Ectodermal cell (in vitro differentiated cells): ENCODE results near the gene LAMB1.

Experiments
- H3K27ac ChIP-seq: 2 replicates; pipeline ENCODE4 v1.7.0; 2013; ENCODE audit warnings: mild to moderate bottlenecking, low read depth, low read length; ENCODE audit not compliant: insufficient read depth, poor library complexity, severe bottlenecking
- H3K27me3 ChIP-seq: 2 replicates; pipeline ENCODE4 v1.7.0; 2013; ENCODE audit warnings: mild to moderate bottlenecking, low read length; ENCODE audit not compliant: insufficient read depth, control insufficient read depth, poor library complexity, severe bottlenecking
- H3K36me3 ChIP-seq: one replicate; pipeline ENCODE4 v1.7.0; 2013; ENCODE audit warnings: low read length; ENCODE audit not compliant: control insufficient read depth, insufficient read depth
- H3K4me1 ChIP-seq: one replicate; pipeline ENCODE4 v1.7.0; 2013; ENCODE audit warnings: low read length; ENCODE audit not compliant: control insufficient read depth, insufficient read depth
- H3K4me3 ChIP-seq: 2 replicates; pipeline ENCODE4 v1.7.0; 2013; ENCODE audit warnings: low read depth, low read length, control low read depth; ENCODE audit not compliant: insufficient read depth
- H3K9me3 ChIP-seq: 2 replicates; pipeline ENCODE4 v1.7.0; 2013; ENCODE audit warnings: mild to moderate bottlenecking, low read length, moderate library complexity; ENCODE audit not compliant: control insufficient read depth
- WGBS, 2 experiments: methylation state at CpG; one replicate each; pipeline ENCODE4 v1.1.7; 2013; ENCODE audit warnings: missing lambda C conversion rate in 2 of 2; 5-methylcytosine and 5-hydroxymethylcytosine counted together

LAMB1 gene

DNA sequence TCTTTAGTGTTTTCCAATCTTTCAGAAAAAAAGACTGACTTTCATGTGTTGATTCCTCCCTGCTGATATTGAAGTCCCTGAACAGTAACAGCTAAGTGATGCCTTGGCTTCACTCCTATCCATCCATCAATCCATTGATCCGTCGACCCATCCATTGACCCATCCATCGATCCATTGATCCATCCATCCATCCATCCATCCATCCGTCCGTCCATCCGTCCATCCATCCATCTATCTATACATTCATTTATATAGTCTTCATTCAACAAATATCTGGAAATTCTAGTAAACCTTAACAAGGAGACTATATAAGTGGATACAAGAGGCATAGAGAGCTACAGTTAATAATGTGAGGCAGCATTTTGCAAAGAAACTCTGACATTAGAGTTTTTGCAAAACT lies 21.6 kb upstream of the LAMB1 start:
- Histone ChIP-seq H3K9me3 (no peaks in the 10 kb centered on the region), H3K4me1 (no peaks in the 10 kb centered on the region), H3K27me3 (no peaks in the 10 kb centered on the region), H3K27ac (no peak overlapping the region), H3K4me3 (no peak overlapping the region), H3K36me3 (no peaks in the 10 kb centered on the region)
- WGBS, 2 experiments: 93 to 96% methylated on average over 6 of the region's 6 CpGs

DNA sequence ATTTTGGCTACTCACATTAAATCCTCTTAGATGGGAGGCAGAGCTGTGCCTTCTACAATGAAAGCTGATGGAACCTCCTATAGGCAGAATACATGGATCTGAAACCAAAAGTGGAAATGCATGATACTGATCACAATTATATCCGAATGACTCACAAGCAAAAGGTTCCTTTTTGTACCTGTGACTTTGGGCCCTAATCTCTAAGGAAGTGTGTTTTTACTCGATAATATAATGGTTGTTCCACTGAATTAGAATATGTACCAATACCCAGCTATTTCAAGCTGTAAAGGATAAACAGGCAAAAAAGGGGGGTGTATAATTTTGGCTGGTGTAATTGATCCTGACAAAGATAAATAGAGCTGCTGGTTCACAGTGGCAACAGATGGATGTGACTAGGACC lies 17.6 kb upstream of the LAMB1 start:
- Histone ChIP-seq H3K4me1 (no peaks in the 10 kb centered on the region), H3K27me3 (no peaks in the 10 kb centered on the region), H3K4me3 (no peak overlapping the region), H3K36me3 (no peaks in the 10 kb centered on the region), H3K27ac (no peak overlapping the region), H3K9me3 (no peaks in the 10 kb centered on the region)
- WGBS, 2 experiments: 93 to 100% methylated on average over 2 of the region's 2 CpGs

DNA sequence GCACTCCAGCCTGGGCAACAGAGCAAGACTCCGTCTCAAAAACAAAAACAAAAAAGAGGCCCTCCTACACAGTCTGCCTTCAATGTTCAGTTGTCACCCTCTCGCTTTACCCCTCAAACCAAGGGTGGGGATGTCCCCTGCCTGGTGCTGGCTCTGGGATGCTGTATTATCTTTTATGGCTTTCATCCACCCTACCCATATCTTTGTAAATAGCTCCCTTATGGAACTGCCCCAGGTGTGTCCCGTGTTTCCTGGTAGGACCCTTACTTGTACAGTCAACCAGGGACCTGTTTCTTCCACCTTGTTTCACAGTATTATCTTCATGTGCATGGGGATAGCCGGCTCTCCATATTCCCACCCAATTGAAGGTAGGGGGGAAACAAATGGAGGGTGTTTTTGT lies 15.7 kb upstream of the LAMB1 start:
- Histone ChIP-seq H3K36me3 (no peaks in the 10 kb centered on the region), H3K4me3 (no peak overlapping the region), H3K4me1 (no peaks in the 10 kb centered on the region), H3K27ac (no peak overlapping the region), H3K27me3 (no peaks in the 10 kb centered on the region), H3K9me3 (no peaks in the 10 kb centered on the region)
- WGBS, 2 experiments: 92 to 97% methylated on average over 4 of the region's 4 CpGs

DNA sequence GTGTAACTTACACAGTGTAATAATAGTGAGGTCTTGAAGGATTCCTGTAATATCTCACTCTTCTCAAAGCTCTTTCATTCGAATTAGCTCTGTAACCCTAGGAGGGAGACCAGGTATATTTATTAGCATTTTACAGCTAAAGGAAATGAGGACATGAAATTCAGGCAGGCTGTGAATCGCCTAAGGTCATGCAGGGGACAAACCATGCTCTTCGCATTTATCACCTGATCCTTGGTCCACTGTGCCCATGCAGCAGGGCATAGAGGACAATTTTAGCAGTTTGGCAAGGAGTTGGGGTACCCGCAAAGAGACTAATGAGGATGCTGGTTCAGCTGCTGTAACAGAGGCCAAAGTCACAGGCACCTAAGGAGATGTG lies 14.8 kb upstream of the LAMB1 start:
- H3K4me1 ChIP-seq: no peaks in the 10 kb centered on the region
- 86 to 91% methylated on average over 4 of the region's 4 CpGs for WGBS, 2 experiments
- H3K27ac ChIP-seq: no peak overlapping the region
- no peaks in the 10 kb centered on the region for H3K36me3 ChIP-seq
- no peaks in the 10 kb centered on the region for H3K27me3 ChIP-seq
- no peaks in the 10 kb centered on the region for H3K9me3 ChIP-seq
- no peak overlapping the region for H3K4me3 ChIP-seq

DNA sequence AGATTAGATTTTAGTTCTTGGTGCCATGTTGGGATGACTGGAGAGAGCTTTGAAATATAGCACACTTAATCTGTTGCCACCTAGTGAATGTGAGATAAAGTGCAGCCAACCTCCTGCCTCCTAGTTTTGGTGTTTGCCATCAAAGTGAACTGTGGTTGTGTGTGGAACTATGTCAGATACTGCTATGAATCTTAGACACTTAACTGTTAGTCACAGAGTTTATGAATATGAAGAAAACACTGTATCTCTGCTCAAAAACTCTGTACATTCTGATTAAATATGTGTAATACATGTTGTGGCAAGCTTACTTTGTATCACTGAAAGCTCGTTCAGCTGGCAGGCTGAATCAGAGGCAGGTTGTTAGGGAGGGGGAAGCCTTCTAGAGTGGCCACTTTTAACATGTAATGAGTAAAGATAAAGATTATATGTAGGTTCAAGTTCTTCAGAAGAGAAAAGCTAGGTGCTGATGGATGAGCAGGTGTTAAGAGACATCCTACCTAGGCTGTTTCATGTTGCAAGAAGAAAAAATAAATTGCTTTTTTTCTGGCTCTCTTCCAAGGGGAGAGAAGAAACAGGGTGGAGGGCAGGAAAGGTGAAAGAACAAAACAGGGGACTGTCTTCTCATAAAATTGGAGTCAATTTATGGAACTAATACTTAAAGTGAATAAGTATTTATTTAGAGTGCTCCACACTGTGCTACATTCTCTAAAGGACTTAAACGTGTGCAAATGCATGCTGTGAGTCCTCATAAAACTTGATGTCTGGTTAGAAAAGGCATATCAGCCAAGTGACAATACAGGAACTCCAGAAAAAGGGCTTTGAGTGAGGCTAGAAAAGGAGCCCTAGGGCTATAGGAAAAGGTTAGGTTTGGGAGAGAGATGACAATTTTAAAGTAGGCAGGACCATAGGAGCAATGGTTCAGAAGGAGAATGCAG lies 14.1 kb upstream of the LAMB1 start:
- Histone ChIP-seq H3K4me1 (no peaks in the 10 kb centered on the region), H3K4me3 (no peak overlapping the region), H3K36me3 (no peaks in the 10 kb centered on the region), H3K9me3 (no peaks in the 10 kb centered on the region), H3K27ac (no peak overlapping the region), H3K27me3 (no peaks in the 10 kb centered on the region)
- WGBS, 2 experiments: 92 to 95% methylated on average over 2 of the region's 2 CpGs

DNA sequence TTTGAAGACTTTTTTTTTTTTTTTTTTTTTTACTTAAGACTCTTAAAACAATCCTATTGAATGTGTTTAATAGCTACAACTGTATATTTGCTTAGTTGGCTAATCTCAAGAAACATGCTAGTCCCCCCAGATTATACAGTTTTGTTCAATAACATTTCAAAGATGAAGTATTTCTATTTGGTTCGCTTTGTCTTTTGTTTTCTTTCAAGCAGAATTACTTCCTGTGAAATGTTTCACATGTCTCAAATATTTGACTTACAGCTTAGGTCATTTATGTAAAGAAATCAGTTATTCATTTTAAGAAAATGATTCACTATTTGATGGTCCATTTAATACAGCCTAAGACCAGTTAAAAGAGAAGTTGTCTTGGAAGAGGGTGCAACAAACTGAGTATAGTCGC lies 12.8 kb upstream of the LAMB1 start:
- H3K9me3 ChIP-seq: no peaks in the 10 kb centered on the region
- H3K27ac ChIP-seq: no peak overlapping the region
- no peaks in the 10 kb centered on the region for H3K27me3 ChIP-seq
- no peaks in the 10 kb centered on the region for H3K4me1 ChIP-seq
- no peak overlapping the region for H3K4me3 ChIP-seq
- 100% methylated on average over 1 to 2 of the region's 2 CpGs for WGBS, 2 experiments
- no peaks in the 10 kb centered on the region for H3K36me3 ChIP-seq

DNA sequence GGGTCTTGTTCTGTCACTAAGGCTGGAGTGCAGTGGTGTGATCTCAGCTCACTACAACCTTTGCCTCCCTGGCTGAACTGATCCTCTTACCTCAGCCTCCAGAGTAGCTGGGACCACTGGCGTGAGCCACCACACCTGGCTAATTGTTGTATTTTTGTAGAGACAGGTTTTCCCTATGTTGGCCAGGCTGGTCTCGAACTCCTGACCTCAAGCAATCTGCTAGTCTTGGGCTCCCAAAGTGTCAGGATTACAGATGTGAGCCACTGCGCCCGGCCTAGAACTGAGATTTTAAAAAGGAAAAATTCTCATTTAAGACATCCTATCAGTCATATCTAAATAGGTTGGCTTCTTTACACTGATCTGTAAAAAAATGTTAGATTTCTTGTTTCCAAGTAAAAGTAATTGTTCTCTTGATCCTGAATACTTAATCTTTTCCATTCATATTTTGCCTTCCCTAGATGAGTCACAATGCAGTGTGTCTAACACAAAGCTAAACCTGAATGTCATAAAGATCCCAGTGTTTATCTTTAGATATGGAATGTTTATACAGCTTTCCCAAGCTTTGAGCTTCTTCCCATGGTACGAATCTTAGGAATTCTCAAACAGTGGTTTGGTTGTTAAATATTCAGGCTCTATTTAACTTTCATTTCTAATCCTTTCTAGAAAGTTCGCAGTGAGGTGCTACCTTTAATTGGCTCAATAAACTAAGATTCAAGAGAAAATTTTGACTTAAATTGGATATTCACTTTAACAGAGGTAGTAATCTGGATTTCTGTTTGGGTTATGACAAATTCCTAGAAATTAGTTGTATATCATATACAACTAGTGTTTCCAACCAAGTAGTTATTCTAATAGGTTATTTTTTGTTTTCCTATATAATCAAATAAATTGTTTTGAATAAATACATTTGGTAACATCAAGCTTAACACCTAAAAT lies 12.1 kb upstream of the LAMB1 start:
- no peaks in the 10 kb centered on the region for H3K36me3 ChIP-seq
- no peaks in the 10 kb centered on the region for H3K4me1 ChIP-seq
- H3K27me3 ChIP-seq: no peaks in the 10 kb centered on the region
- 95 to 96% methylated on average over 5 to 6 of the region's 6 CpGs for WGBS, 2 experiments
- no peak overlapping the region for H3K27ac ChIP-seq
- H3K4me3 ChIP-seq: no peak overlapping the region
- H3K9me3 ChIP-seq: no peaks in the 10 kb centered on the region

DNA sequence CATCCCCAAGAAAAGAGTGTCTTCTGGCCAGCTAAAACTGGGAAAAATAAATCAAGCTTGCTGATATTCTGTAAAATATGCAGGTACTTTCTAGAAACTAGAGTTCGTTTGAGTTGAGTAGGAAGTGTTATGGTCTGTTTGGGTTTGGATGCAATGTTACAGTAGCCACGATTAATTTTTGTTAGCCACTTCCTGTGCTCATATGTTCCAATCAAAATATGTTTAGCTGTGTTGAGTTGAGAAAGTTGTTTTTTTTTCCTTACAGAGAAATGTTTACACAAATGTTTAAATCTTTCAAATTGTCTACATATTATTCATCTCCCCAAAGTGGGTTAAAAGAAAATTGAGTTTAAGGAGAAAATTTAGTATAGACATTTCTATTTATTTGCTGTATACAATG lies 11.3 kb upstream of the LAMB1 start:
- 92 to 96% methylated on average over 2 of the region's 2 CpGs for WGBS, 2 experiments
- Histone ChIP-seq H3K4me3 (no peak overlapping the region), H3K4me1 (no peaks in the 10 kb centered on the region), H3K27ac (no peak overlapping the region), H3K36me3 (no peaks in the 10 kb centered on the region), H3K9me3 (no peaks in the 10 kb centered on the region), H3K27me3 (no peaks in the 10 kb centered on the region)

DNA sequence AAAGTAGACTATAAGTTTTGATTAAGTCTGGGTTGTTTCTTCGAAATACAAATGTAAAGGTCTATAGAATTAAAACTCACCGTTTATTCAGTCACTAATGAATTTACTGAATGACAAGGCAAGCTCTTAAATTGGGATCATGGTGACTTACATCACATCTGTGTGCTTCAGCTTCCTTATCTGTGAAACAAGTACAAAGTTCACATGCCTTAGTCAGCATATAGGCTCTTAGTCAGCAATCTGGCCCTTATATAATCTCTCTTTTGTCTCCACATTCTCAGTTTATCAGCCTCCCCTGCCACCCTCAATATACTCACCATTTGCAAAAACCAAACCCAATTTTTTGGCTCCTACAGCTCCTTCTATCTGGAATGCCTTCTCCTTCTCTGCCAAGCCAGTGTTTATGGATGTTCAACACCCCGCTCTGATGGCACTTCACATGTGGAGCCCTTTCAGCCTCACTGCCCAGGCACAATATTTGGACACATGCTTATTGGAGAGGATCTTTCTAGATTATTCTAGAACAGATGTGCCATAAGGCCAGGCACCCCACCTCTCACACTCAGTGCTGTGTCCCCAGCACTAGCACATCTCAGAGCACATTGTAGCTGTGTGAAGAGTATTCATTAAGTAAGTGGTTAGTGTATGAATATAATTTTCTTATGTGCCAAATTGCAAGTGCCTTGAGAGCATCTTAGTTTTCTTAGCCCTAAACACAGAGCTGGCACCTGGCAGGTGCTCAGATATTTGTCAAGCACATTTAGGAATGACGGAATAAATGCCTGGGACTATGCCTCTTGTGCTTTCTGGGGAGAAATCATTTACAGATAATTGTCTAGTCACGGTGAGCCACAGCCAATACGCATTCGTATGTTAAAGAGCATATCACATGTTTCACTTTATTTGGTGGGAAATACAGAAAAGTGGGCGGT lies 9.8 kb upstream of the LAMB1 start:
- no peaks in the 10 kb centered on the region for H3K36me3 ChIP-seq
- no peak overlapping the region for H3K4me3 ChIP-seq
- no peak overlapping the region for H3K27ac ChIP-seq
- WGBS, 2 experiments: 85 to 87% methylated on average over 7 to 8 of the region's 8 CpGs
- H3K9me3 ChIP-seq: no peaks in the 10 kb centered on the region
- H3K4me1 ChIP-seq: no peaks in the 10 kb centered on the region
- peaks cover 4% of the 10 kb centered on the region for H3K27me3 ChIP-seq
